HEK293 (cell line): Measurements from ENCODE around the gene NPAT.

ENCODE experiments used
- CTCF ChIP-seq: fragments of 450-650 bp; formaldehyde crosslinking; IDR thresholded peaks from 2 replicates; pipeline ENCODE4 v1.5.1; 2016; ENCODE audit warnings: missing biosample characterization, missing genetic modification characterization
- ELK4 ChIP-seq: IDR thresholded peaks from 2 replicates; pipeline ENCODE4 v1.6.1; 2011; ENCODE audit warnings: mild to moderate bottlenecking, low read depth, low read length, borderline replicate concordance
- KLF16 ChIP-seq: fragments of 450-650 bp; formaldehyde crosslinking; IDR thresholded peaks from 2 replicates; pipeline ENCODE4 v1.5.1; 2017; ENCODE audit warnings: missing biosample characterization, missing genetic modification characterization
- REST ChIP-seq: fragments of 450-650 bp; formaldehyde crosslinking; IDR thresholded peaks from 2 replicates; pipeline ENCODE4 v1.5.1; 2016; ENCODE audit warnings: missing biosample characterization, missing genetic modification characterization
- SCRT2 ChIP-seq: fragments of 450-650 bp; formaldehyde crosslinking; IDR thresholded peaks from 2 replicates; pipeline ENCODE4 v1.5.1; 2016; ENCODE audit warnings: missing biosample characterization, missing genetic modification characterization
- WT1 ChIP-seq: fragments of 450-650 bp; formaldehyde crosslinking; IDR thresholded peaks from 2 replicates; pipeline ENCODE4 v1.5.1; 2016; ENCODE audit warnings: missing biosample characterization, missing genetic modification characterization
- ZBTB17 ChIP-seq: fragments of 450-650 bp; formaldehyde crosslinking; IDR thresholded peaks from 2 replicates; pipeline ENCODE4 v1.5.1; 2016; ENCODE audit warnings: missing biosample characterization, missing genetic modification characterization
- ZNF114 ChIP-seq: fragments of 450-650 bp; formaldehyde crosslinking; IDR thresholded peaks from 2 replicates; pipeline ENCODE4 v1.5.0; 2017; ENCODE audit warnings: missing biosample characterization, missing genetic modification characterization
- ZNF16 ChIP-seq: fragments of 450-650 bp; formaldehyde crosslinking; IDR thresholded peaks from 2 replicates; pipeline ENCODE4 v1.5.1; 2016; ENCODE audit warnings: low read depth, missing biosample characterization, missing genetic modification characterization
- ZNF274 ChIP-seq, 2 experiments: fragments of 200-500 bp in 1 of 2; fragments of 450-650 bp in 1 of 2; sonication (Bioruptor generic) in 1 of 2; formaldehyde crosslinking in 1 of 2; IDR thresholded peaks; 2 replicates each; pipeline versions ENCODE4 v1.5.1 to v1.6.1; 2014 to 2016; ENCODE audit warnings: borderline replicate concordance in 1 of 2, inconsistent platforms in 1 of 2, low read length in 1 of 2, missing biosample characterization in 1 of 2, missing genetic modification characterization in 1 of 2
- ZNF530 ChIP-seq: fragments of 450-650 bp; formaldehyde crosslinking; IDR thresholded peaks from 2 replicates; pipeline ENCODE4 v1.5.1; 2016; ENCODE audit warnings: low read depth, missing biosample characterization, missing genetic modification characterization
- ZNF621 ChIP-seq: fragments of 450-650 bp; formaldehyde crosslinking; IDR thresholded peaks from 2 replicates; pipeline ENCODE4 v1.5.1; 2017; ENCODE audit warnings: missing biosample characterization, missing genetic modification characterization
- ZNF704 ChIP-seq: fragments of 450-650 bp; formaldehyde crosslinking; IDR thresholded peaks from 2 replicates; pipeline ENCODE4 v1.5.1; 2016; ENCODE audit warnings: missing biosample characterization, missing genetic modification characterization
- ZSCAN18 ChIP-seq: fragments of 450-650 bp; formaldehyde crosslinking; IDR thresholded peaks from 2 replicates; pipeline ENCODE4 v1.5.1; 2016; ENCODE audit warnings: missing biosample characterization, missing genetic modification characterization

- no peak for TF ChIP-seq ZNF114
- no peak for TF ChIP-seq ZSCAN18 (tag by site-specific recombination)
- no peak for TF ChIP-seq CTCF
- TF ChIP-seq ZNF621, result no peak
- TF ChIP-seq KLF16 (tag by site-specific recombination), result no peak
- no peak for TF ChIP-seq ELK4
- TF ChIP-seq ZNF274 (IDR thresholded peaks at IDR 0.05; ENCODE audit: low read length), result no peak
- no peak for TF ChIP-seq ZNF274 (tag by site-specific recombination; IDR thresholded peaks at IDR 0.05; ENCODE audit: borderline replicate concordance)
- no peak for TF ChIP-seq ZNF16 (tag by site-specific recombination)
- no peak for TF ChIP-seq REST
- no peak for TF ChIP-seq WT1 (tag by site-specific recombination)
- TF ChIP-seq SCRT2 (tag by site-specific recombination), result no peak
- no peak for TF ChIP-seq ZBTB17 (tag by site-specific recombination)
- TF ChIP-seq ZNF530 (tag by site-specific recombination), result no peak
- TF ChIP-seq ZNF704 (tag by site-specific recombination), result no peak
Observed at GRCh38 chr11:108237058-108237481, 14.6 kb upstream of the NPAT start.
